Thoracic aorta (tissue), 2 donors: ENCODE measurements around the gene ARSK. TPM values are rescaled to one million over a fixed set of nuclear protein-coding genes. Genes with fewer than 3 reads are reported as not detected.
A peak's percentile ranks its signal among the peaks of the same experiment; 100 is the strongest.
"Not testable (repeated sequence)": the region's sequence is repeated elsewhere in the genome, so short reads cannot be mapped to it uniquely, and the experiment has no call there.

Source experiments
- ATAC-seq: fragments of 150-250 bp; one replicate; pipeline ENCODE4 v1.8.0; 2017; ENCODE audit warnings: low read depth; ENCODE audit not compliant: insufficient number of reproducible peaks, low FRiP score
- DNase-seq: peaks from one replicate; pipeline ENCODE4 v3.0.0-alpha.2; 2020; ENCODE audit warnings: low spot score
- H3K27ac ChIP-seq, 2 donors: fragments of 200-600 bp; sonication (generic); 1 replicate in 1 of 2; 2 replicates in 1 of 2; pipeline ENCODE4 v1.5.1; 2016; ENCODE audit warnings: mild to moderate bottlenecking in 2 of 2, moderate library complexity in 2 of 2
- H3K27me3 ChIP-seq: fragments of 200-600 bp; sonication (generic); replicated peaks from 2 replicates; pipeline ENCODE4 v1.6.0; 2016; ENCODE audit warnings: mild to moderate bottlenecking; ENCODE audit not compliant: insufficient read depth
- H3K36me3 ChIP-seq: fragments of 200-600 bp; sonication (generic); one replicate; pipeline ENCODE4 v1.5.1; 2016
- H3K4me1 ChIP-seq, 2 donors: fragments of 200-600 bp; sonication (generic); 1 replicate in 1 of 2; 2 replicates in 1 of 2; pipeline versions ENCODE4 v1.5.1 to v1.6.0; 2016; ENCODE audit warnings: low read depth in 2 of 2, mild to moderate bottlenecking in 1 of 2; ENCODE audit not compliant: control insufficient read depth in 1 of 2
- H3K4me3 ChIP-seq: fragments of 200-600 bp; sonication (generic); 2 replicates; pipeline ENCODE4 v1.5.1; 2016; ENCODE audit warnings: mild to moderate bottlenecking
- H3K9me3 ChIP-seq: fragments of 200-600 bp; sonication (generic); 2 replicates; pipeline ENCODE4 v1.5.1; 2016
- total RNA-seq, 2 donors: library from RNA; depleted of rRNA; stranded (reverse); fragments of >200 nt; gene quantifications; one replicate each; pipeline versions ENCODE4 v1.1.0 to v1.2.3, GENCODE V29; 2016
- TF ChIP-seq, protein P1 (sequence below): fragments of 200-600 bp; sonication (generic); IDR thresholded peaks from one replicate; pipeline ENCODE4 v1.5.1; 2019; ENCODE audit warnings: antibody characterized with exemption

Gene ARSK
- total RNA-seq, 2 donors from 2014 or later = 5.1 to 8.5 TPM

DNA sequence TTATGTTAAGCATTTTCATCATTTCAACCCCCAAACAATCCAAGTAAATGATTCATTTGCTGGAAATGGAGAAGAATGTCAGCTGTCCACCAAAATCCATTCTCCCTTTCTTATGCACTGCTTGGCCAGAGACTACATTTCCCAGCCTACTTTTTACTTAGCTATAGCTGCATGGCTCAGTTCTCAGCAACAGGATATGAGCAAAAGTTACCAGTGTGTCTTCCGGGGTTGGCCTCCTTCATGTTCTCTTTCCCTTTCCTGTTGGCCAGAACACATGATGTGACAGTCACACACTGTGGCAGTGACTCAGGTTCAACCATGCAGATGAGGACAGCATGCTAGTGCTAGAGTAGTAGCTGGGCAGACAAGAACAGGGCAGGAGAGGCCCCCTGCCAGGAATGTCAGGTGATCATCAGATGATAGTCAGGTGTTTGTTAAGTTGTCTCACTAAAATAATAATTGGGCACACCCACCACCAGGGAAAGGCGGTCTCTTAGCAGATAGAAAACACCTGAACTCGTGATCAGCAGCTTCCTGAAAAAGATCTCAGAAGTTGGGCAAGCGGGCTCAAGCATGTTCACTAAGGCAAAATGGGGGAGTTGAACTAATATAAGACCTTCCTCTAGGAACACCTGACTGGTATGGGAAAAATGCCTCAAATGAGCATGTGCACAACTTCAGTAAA is 77.2 kb downstream of the ARSK start:
- H3K9me3 ChIP-seq = no peaks in the 10 kb centered on the region
- DNase-seq (no peak), ATAC-seq (peak; percentile 58)
- H3K27ac ChIP-seq = no peak overlapping the region
- TF ChIP-seq, protein P1, sequence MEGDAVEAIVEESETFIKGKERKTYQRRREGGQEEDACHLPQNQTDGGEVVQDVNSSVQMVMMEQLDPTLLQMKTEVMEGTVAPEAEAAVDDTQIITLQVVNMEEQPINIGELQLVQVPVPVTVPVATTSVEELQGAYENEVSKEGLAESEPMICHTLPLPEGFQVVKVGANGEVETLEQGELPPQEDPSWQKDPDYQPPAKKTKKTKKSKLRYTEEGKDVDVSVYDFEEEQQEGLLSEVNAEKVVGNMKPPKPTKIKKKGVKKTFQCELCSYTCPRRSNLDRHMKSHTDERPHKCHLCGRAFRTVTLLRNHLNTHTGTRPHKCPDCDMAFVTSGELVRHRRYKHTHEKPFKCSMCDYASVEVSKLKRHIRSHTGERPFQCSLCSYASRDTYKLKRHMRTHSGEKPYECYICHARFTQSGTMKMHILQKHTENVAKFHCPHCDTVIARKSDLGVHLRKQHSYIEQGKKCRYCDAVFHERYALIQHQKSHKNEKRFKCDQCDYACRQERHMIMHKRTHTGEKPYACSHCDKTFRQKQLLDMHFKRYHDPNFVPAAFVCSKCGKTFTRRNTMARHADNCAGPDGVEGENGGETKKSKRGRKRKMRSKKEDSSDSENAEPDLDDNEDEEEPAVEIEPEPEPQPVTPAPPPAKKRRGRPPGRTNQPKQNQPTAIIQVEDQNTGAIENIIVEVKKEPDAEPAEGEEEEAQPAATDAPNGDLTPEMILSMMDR = no peak
- no peaks in the 10 kb centered on the region for H3K27me3 ChIP-seq
- peaks cover 12 to 13% of the 10 kb centered on the region in 2 donors for H3K4me1 ChIP-seq
- no peaks in the 10 kb centered on the region for H3K36me3 ChIP-seq
- no peak overlapping the region for H3K4me3 ChIP-seq

DNA sequence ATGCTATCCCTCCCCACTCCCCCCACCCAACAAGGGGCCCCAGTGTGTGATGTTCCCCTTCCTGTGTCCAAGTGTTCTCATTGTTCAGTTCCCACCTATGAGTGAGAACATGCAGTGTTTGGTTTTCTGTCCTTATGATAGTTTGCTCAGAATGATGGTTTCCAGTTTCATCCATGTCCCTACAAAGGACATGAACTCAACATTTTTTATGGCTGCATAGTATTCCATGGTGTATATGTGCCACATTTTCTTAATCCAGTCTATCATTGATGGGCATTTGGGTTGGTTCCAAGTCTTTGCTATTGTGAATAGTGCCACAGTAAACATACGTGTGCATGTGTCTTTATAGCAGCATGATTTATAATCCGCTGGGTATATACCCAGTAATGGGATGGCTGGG is 78.0 kb downstream of the ARSK start:
- not testable (repeated sequence) for H3K27ac ChIP-seq, H3K4me3 ChIP-seq, ATAC-seq, DNase-seq, H3K36me3 ChIP-seq, H3K27me3 ChIP-seq, H3K9me3 ChIP-seq
- H3K4me1 ChIP-seq = peaks cover 11 to 13% of the 10 kb centered on the region in 2 donors

DNA sequence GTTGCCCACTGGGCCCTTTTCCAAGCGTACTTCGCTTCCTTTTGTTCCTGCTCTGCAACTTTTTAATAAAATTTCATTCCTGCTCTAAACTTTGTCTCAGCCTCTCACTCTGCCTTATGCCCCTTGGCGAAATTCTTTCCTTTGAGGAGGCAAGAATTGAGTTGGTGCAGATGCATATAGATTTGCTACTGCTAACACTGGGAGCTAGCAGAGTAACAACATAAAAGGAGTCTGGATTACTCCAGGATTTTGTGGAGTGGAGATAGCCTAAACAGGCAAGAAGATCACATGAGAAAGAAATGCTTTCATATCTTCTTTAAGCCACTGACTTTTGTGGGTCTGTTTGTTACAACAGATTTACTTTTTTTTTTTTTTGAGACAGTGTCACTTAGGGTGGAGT is 78.8 kb downstream of the ARSK start:
- DNase-seq = no peak
- TF ChIP-seq, protein P1 = no peak
- peaks cover 11 to 13% of the 10 kb centered on the region in 2 donors for H3K4me1 ChIP-seq
- H3K9me3 ChIP-seq = no peaks in the 10 kb centered on the region
- H3K36me3 ChIP-seq = no peaks in the 10 kb centered on the region
- no peaks in the 10 kb centered on the region for H3K27me3 ChIP-seq
- no peak overlapping the region for H3K27ac ChIP-seq
- H3K4me3 ChIP-seq = no peak overlapping the region
- no peak for ATAC-seq

- no peak overlapping the region for H3K4me3 ChIP-seq
- H3K4me1 ChIP-seq = peaks cover 11 to 13% of the 10 kb centered on the region in 2 donors
- TF ChIP-seq, protein P1 = no peak
- no peak overlapping the region for H3K27ac ChIP-seq
- no peaks in the 10 kb centered on the region for H3K9me3 ChIP-seq
- no peaks in the 10 kb centered on the region for H3K27me3 ChIP-seq
- no peak for ATAC-seq
- no peak for DNase-seq
- no peaks in the 10 kb centered on the region for H3K36me3 ChIP-seq
These were observed 79.2 kb downstream of the ARSK start for GRCh38 chr5:95634081-95634480.

DNA sequence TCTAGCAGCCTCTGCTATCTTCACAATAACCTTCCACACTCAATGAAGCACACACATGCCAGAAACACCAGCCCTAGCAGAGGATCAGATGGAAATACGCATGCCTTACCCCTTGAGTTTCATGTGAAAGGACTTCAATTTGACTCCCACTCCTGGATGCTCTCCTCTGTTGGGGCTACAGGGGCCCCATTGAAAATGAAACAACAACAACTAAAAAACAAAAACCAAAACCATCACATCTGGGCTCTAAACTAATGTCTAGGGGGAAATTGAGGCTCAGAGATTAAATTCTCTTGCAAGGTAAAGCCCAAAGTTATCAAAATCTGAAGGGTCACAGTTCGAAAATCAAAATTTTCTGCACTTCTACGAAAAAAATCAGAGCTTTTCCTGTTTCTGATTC is 83.7 kb downstream of the ARSK start:
- Histone ChIP-seq H3K27ac (no peak overlapping the region), H3K9me3 (no peaks in the 10 kb centered on the region), H3K4me3 (no peak overlapping the region), H3K36me3 (no peaks in the 10 kb centered on the region), H3K27me3 (no peaks in the 10 kb centered on the region), H3K4me1 (peaks cover 0 to 12% of the 10 kb centered on the region in 2 donors)
- DNase-seq (no peak), ATAC-seq (no peak)
- TF ChIP-seq, protein P1 = no peak

DNA sequence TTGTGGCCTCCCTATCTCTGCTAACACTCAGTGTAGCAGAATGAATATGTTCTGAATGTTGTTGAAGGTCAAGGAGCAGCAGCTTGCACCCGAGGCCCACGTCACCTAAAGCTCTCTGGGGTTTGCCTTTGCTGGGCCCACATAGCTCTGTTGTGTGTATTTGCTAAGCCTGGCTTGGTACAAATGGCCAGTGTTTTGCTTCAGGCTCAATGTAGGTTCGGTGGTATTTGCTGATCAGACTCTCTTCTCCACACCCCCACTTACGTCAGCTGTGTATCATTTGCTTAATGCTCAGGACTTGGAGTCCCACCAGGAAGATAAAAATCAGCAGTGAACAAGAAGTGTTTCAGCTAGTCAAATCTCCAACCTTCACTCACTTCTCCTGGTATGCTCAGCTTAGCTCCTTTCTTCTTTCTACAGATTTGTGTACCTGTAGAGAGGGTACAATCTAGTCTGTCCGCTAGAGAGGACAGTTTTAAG is 86.9 kb downstream of the ARSK start:
- Histone ChIP-seq H3K27me3 (no peaks in the 10 kb centered on the region), H3K27ac (peak overlapping the region; percentile 43 to 75), H3K4me3 (no peak overlapping the region), H3K9me3 (no peaks in the 10 kb centered on the region), H3K4me1 (peaks cover 0 to 19% of the 10 kb centered on the region in 2 donors), H3K36me3 (no peaks in the 10 kb centered on the region)
- TF ChIP-seq, protein P1 = no peak
- ATAC-seq (no peak), DNase-seq (no peak)
